ENCODE data around the gene OAS1. TPM values are rescaled to one million over a fixed set of nuclear protein-coding genes. Genes with fewer than 3 reads are reported as not detected.

Gene OAS1
- 0.38 TPM in 1 of 2 replicates, not detected in the other for total RNA-seq
- long read RNA-seq, partial matches to known transcripts = 0 of 2 reads
- long read RNA-seq, other reads (novel, unspliced or antisense) = 2 of 2 reads

DNA sequence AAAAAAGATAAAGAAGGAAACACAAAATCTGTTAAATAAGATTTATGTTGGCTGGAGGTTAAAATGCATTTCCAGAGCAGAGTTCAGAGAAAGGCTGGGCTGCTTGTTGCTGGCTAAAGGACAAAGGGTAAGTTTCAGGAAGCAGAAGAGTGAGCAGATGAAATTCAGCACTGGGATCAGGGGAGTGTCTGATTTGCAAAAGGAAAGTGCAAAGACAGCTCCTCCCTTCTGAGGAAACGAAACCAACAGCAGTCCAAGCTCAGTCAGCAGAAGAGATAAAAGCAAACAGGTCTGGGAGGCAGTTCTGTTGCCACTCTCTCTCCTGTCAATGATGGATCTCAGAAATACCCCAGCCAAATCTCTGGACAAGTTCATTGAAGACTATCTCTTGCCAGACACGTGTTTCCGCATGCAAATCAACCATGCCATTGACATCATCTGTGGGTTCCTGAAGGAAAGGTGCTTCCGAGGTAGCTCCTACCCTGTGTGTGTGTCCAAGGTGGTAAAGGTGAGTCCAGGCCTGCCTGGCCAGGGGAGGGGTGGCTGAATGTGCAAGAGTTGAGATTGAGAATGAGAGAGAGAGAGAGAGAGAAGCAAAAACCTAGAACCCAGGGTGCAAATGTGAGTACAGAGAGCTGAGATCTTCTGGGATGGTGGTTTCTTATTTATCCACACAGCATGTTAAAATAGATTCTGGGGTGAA is at the start of gene OAS1:
Gene OAS1, plus strand, starts transcription at position 251 of the 703 bp plus-strand sequence. Its CDS starts 78 bp downstream, at position 329.
- Mint-ChIP-seq H3K27ac (no peak within 1 kb of the TSS), H3K9me3 (ENCODE audit: low read depth) (no peaks in the 10 kb centered on the region), H3K4me1 (ENCODE audit: low read depth) (peaks cover 3% of the 10 kb centered on the region), H3K27me3 (peaks cover 28% of the 10 kb centered on the region), H3K4me3 (ENCODE audit: low read depth) (no peak within 1 kb of the TSS), H3K36me3 (ENCODE audit: insufficient read depth) (no peaks in the 10 kb centered on the region)
- TF ChIP-seq, protein P1, sequence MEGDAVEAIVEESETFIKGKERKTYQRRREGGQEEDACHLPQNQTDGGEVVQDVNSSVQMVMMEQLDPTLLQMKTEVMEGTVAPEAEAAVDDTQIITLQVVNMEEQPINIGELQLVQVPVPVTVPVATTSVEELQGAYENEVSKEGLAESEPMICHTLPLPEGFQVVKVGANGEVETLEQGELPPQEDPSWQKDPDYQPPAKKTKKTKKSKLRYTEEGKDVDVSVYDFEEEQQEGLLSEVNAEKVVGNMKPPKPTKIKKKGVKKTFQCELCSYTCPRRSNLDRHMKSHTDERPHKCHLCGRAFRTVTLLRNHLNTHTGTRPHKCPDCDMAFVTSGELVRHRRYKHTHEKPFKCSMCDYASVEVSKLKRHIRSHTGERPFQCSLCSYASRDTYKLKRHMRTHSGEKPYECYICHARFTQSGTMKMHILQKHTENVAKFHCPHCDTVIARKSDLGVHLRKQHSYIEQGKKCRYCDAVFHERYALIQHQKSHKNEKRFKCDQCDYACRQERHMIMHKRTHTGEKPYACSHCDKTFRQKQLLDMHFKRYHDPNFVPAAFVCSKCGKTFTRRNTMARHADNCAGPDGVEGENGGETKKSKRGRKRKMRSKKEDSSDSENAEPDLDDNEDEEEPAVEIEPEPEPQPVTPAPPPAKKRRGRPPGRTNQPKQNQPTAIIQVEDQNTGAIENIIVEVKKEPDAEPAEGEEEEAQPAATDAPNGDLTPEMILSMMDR (IDR thresholded peaks at IDR 0.05; ENCODE audit: unreplicated experiment) = no peak
- DNase-seq (ENCODE audit: low spot score, unreplicated experiment) = no peak

DNA sequence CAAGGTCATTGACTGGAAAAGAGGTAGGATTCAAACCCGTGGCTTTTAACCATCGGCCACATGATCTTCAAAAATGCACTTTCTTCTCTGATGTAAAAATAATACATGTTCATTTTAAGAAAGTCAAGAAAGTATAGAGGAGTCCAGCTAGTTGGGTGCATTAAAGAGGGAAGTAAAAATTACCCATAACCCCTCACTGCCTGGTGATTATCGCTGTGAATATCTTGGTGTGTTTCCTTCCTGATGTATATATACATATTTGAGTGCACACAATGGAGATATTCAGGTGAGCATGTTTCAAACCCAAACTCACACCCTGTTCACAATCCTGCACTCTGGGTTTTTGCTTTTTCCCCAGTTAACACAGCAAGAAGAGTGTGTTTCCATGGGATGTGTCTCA is 47.5 kb upstream of the OAS1 start:
- no peak overlapping the region for H3K4me3 Mint-ChIP-seq (ENCODE audit: low read depth)
- no peaks in the 10 kb centered on the region for H3K4me1 Mint-ChIP-seq (ENCODE audit: low read depth)
- DNase-seq (ENCODE audit: low spot score, unreplicated experiment) = no peak
- H3K27ac Mint-ChIP-seq = no peak overlapping the region
- peaks cover 40% of the 10 kb centered on the region for H3K27me3 Mint-ChIP-seq
- no peaks in the 10 kb centered on the region for H3K36me3 Mint-ChIP-seq (ENCODE audit: insufficient read depth)
- TF ChIP-seq, protein P1 (IDR thresholded peaks at IDR 0.05; ENCODE audit: unreplicated experiment) = no peak
- H3K9me3 Mint-ChIP-seq (ENCODE audit: low read depth) = no peaks in the 10 kb centered on the region

DNA sequence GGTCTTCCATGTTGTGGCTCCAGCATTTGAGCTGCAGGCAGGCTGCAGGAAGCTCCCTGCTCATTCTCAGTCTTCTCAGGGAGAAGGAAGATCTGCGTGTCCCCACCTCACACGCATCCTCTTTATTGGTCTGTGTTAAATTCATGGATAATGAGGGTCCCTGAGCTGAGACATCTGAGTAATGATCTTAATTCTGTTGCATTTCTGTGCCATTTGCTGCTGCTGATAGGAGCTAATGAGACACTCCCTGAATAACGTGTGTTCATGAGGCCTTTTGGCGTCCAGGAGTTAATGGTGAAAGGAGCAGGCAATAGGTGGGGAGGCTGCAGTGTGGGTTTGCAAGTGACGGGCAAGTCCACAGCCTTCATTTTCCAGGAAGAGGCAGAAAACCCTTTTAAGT is 46.6 kb upstream of the OAS1 start:
- no peaks in the 10 kb centered on the region for H3K36me3 Mint-ChIP-seq (ENCODE audit: insufficient read depth)
- H3K27ac Mint-ChIP-seq = no peak overlapping the region
- no peak for DNase-seq (ENCODE audit: low spot score, unreplicated experiment)
- H3K9me3 Mint-ChIP-seq (ENCODE audit: low read depth) = no peaks in the 10 kb centered on the region
- H3K27me3 Mint-ChIP-seq = peaks cover 49% of the 10 kb centered on the region
- TF ChIP-seq, protein P1 (IDR thresholded peaks at IDR 0.05; ENCODE audit: unreplicated experiment) = no peak
- H3K4me1 Mint-ChIP-seq (ENCODE audit: low read depth) = no peaks in the 10 kb centered on the region
- H3K4me3 Mint-ChIP-seq (ENCODE audit: low read depth) = no peak overlapping the region

DNA sequence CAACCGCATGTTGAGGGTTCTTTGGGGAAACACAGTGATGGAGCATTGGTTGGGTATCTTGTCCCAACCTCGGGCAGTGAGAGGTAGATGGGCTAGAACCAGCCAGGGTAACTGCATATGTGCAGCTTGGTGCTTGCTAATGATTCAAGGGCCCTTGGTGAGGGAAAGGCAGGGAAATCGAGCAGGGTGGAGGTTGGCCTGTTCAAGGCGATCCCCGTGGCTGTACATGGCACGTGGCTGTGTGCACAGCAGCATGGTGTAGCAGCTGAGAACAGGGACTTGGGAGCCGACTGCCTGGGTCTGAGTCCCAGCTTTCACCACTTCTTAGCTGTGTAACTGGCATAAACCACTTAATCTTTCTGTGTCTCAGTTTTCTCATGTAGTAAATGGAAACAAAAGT is 45.5 kb upstream of the OAS1 start:
- Mint-ChIP-seq H3K4me1 (ENCODE audit: low read depth) (no peaks in the 10 kb centered on the region), H3K4me3 (ENCODE audit: low read depth) (no peak overlapping the region), H3K27ac (no peak overlapping the region), H3K9me3 (ENCODE audit: low read depth) (no peaks in the 10 kb centered on the region), H3K36me3 (ENCODE audit: insufficient read depth) (no peaks in the 10 kb centered on the region), H3K27me3 (peaks cover 49% of the 10 kb centered on the region)
- TF ChIP-seq, protein P1 (IDR thresholded peaks at IDR 0.05; ENCODE audit: unreplicated experiment) = no peak
- no peak for DNase-seq (ENCODE audit: low spot score, unreplicated experiment)

DNA sequence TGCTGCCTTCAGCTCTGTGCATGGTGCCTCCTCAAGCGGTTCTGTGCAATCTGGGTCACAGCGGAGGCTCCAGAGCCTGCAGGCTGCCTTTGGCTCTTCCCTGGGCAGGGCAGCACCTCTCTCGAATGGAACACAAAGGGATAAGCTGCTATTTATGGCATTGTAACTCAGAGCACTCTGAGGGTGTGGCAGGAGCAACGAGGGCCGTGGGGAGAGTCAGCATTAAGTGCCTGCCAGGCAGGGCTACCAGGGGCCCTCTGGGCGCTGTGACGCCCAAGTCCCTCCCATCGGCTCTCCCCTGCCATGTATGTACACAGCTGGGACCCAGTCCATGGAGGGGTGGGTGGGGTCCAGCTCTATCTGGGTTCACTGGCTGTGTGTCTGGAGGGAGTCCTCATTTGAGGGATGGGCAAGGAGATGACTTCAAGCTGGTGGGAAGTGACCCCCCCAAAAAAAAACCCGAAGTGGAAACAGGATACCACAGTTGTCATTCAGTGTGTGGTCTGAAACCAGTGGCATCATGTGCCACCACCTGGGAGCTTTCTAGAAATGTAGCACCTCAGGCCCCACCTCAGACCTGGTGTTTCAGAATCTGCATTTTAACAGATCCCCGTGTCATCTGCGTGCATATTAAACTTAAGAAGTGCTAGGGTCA is 44.0 kb upstream of the OAS1 start:
- Mint-ChIP-seq H3K27ac (no peak overlapping the region), H3K4me3 (ENCODE audit: low read depth) (no peak overlapping the region), H3K4me1 (ENCODE audit: low read depth) (no peaks in the 10 kb centered on the region), H3K36me3 (ENCODE audit: insufficient read depth) (no peaks in the 10 kb centered on the region), H3K9me3 (ENCODE audit: low read depth) (no peaks in the 10 kb centered on the region), H3K27me3 (peaks cover 52% of the 10 kb centered on the region)
- DNase-seq (ENCODE audit: low spot score, unreplicated experiment) = no peak
- TF ChIP-seq, protein P1 (IDR thresholded peaks at IDR 0.05; ENCODE audit: unreplicated experiment) = no peak

Data from progenitor cell of endocrine pancreas (in vitro differentiated cells).